HT1080 (cell line): Measurements from ENCODE around the gene XPO4. TPM values are rescaled to one million over a fixed set of nuclear protein-coding genes. Genes with fewer than 3 reads are reported as not detected.

Source experiments
- DNase-seq: peaks from one replicate; pipeline ENCODE4 v3.0.0-alpha.2; 2015; ENCODE audit warnings: low read depth
- total RNA-seq: library from RNA; depleted of rRNA; stranded (reverse); fragments of >200 nt; shearing (Covaris generic); gene quantifications from 2 replicates; pipeline ENCODE4 v1.2.3, GENCODE V29; 2014; rRNA removed

XPO4 gene
- total RNA-seq, 1 experiment from 2014 or later = 28.1 TPM

- DNase-seq = no peak
Observed at GRCh38 chr13:20729633-20730585, 172.6 kb downstream of the XPO4 start.

GRCh38 chr13:20728579-20729311 is 173.8 kb downstream of the XPO4 start:
- DNase-seq = no peak

DNA sequence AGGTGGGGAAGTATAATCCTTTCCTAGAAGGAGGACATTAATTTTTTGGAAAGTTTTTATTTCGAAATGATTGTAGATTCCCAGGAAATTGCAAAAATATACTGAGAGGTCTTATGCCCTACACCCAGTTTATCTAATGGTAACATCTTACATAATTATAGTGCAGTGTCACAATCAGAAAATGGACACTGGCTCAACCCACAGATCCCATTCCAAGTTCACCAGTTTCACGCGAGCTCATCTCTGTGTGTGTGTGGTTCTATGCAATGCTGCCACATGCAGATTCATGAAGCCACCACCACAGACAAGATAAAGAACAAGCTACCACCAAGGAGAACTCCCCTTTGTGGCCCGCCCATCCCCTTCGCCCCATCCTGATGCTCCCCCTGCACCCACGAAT is 174.7 kb downstream of the XPO4 start:
- DNase-seq = no peak

Other genes with a start within 250 kb of the XPO4 start
- gene IL17D, start 199.0 kb downstream of the XPO4 start, total RNA-seq = 1.7 and 1.8 TPM in 2 replicates
- 6.0 and 10.0 TPM in 2 replicates for gene EEF1AKMT1, start 128.8 kb downstream of the XPO4 start, total RNA-seq
- gene LATS2, start 158.8 kb upstream of the XPO4 start, total RNA-seq = 11.7 and 11.8 TPM in 2 replicates
- gene SAP18, start 237.4 kb upstream of the XPO4 start, total RNA-seq = 97.7 and 120 TPM in 2 replicates